ENCODE results near the gene SKAP1.
"Not testable (repeated sequence)": the region's sequence is repeated elsewhere in the genome, so short reads cannot be mapped to it uniquely, and the experiment has no call there.

Gene SKAP1

GRCh38 chr17:48314716-48315115 lies 115.3 kb downstream of the SKAP1 start:
- DNase-seq: no peak

DNA sequence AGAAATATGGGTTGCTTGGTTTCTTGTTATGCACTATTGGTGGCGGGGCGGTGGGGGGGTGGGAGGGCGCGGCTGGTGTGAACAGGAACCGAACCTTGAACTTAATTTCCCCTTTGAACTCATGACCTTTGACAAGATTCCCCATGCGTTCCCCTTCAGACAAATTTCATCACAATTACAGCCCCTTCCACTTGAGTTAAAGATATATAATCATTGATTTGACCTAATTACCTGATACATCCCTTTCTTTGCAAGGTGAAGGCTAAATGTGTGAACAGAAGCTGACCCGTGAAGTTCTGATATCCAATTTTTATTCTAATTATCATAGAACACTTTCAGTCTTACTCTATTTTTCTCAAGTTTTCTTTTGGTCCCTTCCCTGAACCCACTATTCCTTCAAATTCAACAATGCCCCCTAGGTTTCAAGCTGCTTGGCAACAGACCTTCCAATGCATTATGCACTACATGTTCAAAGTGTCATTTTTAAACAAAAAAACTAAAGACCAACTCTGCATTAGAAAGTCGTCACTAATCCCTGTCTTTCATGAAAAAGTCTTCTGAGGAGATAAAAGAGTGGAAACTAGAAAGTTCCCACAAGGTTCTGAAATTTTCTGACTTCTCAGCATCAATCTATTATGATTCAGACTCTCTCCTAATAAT lies 116.8 kb downstream of the SKAP1 start:
- no peak for DNase-seq

GRCh38 chr17:48311324-48311723 lies 118.7 kb downstream of the SKAP1 start:
- DNase-seq: no peak

GRCh38 chr17:48310748-48311213 lies 119.2 kb downstream of the SKAP1 start:
- DNase-seq: peak; percentile 83 to 92

DNA sequence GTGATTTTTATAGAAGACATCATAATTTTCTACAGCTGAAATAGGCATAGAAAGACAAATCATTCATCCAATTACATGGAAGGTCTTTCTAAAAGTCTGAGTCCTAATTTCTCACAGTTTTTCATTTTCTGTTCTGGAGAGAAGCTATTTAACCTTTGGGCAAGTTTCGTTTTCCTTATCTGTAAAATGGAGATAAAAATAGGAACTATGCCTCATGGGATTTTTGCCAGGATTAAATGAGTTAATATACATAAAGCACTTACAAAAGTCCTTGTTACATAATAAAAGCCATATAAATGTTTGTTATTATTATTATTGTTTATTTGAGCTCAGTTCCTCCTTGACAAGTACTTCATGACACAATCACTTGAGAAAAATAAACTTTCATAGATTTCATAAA lies 121.4 kb downstream of the SKAP1 start:
- DNase-seq: no peak

DNA sequence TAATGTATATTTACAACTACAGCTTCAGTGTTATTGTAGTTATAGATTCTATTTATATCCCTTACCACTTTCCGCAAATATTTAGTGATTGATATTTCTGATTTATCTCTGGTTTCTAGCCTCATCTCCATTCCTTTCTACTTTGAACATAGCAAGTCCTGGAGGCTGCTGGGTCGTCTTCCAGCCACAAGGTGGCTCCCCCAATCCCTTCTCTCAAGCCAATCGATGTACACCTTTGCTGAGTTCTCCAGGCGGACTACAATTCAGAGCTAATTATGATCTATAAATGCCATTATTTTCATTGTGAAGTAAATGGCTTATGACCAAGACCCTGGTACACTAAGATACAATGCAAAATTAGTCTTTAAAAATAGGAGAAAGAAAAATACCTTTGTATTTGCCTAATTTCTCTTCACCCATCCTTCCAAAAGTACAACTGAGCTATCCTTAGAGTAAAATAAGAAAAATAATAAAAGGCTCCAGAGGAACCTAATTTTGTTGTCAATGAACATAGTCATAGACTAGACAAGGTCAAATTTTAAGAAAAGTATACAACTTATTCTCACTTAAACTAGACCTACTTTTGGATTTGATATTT lies 122.1 kb downstream of the SKAP1 start:
- peak; percentile 61 to 63 for DNase-seq

DNA sequence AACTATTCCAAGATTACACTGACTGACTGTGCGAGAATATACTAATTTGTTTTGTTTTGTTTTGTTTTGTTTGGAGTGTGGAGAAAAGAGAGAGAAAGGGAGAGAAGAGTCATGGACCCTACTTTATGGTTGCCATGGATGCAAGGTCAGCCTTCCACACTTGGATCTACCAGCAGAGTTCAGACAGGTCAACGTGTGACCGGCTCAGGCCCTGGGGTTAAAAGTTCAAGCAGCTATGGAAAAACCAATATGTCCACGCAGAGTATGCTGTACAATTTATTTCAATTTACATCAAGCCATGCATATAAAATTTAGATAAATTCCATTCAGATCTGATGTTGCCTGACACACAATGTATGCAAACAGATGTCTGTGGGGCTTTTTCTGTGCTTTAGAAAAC lies 122.8 kb downstream of the SKAP1 start:
- DNase-seq: no peak

DNA sequence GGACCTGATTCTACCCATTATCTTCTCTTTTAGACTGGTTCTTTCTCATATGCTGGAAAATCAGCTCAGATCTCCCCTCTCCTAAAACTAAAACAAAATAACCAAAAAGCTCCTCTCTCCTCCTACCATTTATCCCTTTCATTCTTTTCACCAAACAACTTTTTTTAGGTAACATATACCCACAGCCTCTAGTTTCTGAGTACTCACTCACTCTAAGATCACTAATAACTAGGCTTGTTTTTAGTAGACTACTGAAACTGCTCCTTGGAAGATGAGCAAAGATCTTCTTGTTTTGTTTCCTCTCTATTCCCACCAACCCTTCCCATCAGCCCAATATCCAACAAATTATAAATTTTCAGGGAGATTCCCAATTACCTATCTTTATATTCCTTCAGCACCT lies 129.0 kb downstream of the SKAP1 start:
- no peak for DNase-seq

GRCh38 chr17:48299760-48300159 lies 130.3 kb downstream of the SKAP1 start:
- no peak for DNase-seq

DNA sequence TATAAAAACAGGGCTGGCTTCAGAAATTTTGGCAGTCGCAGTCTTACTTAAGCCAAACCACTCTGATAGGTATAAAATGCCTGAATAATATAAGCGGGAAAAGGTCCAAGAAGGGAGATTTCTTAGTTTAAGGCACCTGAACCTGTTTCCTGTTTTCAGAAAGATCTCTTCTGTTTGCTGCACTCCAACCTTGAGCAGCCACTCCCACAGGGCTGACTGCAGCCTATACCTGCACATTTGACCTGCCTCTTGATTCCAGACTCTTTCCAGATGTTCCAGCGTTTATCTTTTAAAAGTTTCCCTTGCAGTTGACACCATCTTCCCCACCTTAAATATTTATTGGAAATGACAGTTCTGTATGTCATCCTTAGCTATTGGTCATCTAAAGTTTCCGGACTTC lies 132.2 kb downstream of the SKAP1 start:
- DNase-seq: no peak

DNA sequence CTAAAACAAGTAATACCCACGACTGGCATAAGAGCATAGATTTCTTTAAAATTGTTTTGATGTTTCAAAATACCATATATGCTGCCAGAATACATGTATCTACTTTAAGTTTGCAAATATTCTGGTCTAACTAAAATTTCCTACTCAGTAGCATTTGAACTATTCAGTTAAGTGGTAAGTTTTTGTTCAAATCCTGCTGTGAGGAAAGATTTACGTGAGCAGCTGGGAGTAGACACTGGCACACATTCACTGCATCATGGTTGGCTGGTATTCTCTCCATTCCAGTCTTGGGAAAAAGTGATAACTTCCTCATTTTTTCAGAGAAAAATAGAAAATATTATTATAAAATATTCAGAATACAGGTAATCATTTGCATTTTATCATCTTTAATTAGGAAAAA lies 133.6 kb downstream of the SKAP1 start:
- DNase-seq: no peak

- no peak for DNase-seq
Measured at GRCh38 chr17:48295362-48296288, 134.4 kb downstream of the SKAP1 start.

DNA sequence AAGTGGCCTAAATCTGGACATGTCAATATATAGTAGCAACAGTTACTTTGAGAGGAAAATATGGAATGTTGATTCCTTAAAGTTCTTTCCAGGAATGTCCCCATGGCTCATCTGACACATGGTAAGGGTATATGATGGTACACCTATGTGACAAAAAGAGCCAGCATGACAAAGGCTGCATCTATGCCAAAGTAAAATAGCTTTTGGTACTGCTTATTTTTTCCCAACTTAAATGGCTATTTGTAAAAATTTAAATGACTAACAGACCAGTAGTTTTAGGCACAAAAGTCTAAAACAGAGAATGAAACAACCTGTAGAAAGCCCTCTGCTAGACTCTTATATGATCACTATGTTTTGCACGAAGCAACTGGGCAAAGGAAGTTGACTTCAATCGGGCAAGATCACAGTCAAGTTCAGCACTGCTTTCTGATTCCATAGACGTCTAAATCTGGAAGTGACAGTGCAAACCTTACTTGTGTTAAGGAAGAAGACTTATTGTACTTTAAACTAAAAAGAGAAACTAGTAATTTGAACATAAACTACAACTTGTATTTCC lies 135.1 kb downstream of the SKAP1 start:
- no peak for DNase-seq

- no peak for DNase-seq
Measured at GRCh38 chr17:48294020-48294805, 135.8 kb downstream of the SKAP1 start.

GRCh38 chr17:48293319-48294019 lies 136.5 kb downstream of the SKAP1 start:
- no peak for DNase-seq

DNA sequence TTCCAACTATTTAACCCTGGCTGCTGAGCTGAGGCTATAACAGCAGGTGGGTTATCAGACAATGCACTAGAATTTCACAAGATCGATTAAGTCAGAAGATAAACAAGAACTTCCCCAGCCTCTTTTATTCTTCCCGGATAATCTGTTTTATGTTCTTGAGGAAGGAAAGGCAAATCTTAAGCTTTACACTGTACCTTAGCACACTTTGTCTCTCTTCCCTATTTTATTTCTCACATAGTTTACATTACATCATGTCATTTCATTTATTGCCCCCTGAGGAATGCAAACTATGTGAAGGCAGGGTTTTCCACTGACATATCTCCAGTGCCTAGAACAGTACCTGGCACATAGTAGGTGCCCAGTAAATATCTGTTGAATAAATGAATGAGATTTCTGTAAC lies 139.6 kb downstream of the SKAP1 start:
- no peak for DNase-seq

GRCh38 chr17:48286917-48287316 lies 143.1 kb downstream of the SKAP1 start:
- DNase-seq: not testable (repeated sequence)

- DNase-seq: no peak
Measured at GRCh38 chr17:48285614-48286013, 144.4 kb downstream of the SKAP1 start.

DNA sequence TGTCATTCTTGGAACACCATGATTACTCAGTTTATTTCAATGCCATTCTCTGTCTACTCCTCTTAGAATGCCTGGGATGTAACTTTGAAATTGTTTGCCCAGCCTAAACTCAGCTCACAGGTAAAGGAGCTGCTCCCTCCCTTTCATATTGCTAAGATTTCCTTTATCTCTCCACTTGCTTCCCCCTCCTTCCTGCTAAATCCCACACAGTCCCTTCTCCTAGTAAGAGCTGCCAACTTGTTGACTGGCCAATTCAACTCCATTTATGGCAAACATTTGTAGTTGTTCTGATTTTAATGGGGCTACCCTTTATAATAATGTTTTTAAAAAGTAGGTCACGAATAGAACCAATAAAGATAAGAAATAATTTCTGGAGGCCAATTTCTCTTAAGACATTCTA lies 146.1 kb downstream of the SKAP1 start:
- no peak for DNase-seq

DNA sequence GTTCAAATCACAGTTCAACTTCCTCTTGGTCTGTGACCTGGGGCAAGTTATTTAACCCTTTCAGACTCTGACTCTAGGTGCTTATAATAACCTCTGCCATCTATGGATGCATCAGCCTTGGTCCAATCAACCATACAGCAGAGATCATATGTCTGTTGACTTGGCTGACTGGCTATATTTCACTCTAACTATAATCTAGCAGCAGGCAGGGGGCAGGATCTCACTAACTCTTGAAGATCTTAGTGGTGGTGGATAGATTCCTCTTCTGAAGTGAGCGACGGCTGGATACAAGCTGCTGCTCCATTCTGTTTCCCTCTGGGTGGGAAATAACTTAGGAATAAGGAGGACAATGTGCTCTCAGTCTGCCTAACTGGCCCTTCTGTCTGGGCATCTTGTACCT lies 146.6 kb downstream of the SKAP1 start:
- DNase-seq: no peak

GRCh38 chr17:48282303-48282702 lies 147.7 kb downstream of the SKAP1 start:
- DNase-seq: no peak
